ENCODE results near the gene GREB1.

The GREB1 gene

DNA sequence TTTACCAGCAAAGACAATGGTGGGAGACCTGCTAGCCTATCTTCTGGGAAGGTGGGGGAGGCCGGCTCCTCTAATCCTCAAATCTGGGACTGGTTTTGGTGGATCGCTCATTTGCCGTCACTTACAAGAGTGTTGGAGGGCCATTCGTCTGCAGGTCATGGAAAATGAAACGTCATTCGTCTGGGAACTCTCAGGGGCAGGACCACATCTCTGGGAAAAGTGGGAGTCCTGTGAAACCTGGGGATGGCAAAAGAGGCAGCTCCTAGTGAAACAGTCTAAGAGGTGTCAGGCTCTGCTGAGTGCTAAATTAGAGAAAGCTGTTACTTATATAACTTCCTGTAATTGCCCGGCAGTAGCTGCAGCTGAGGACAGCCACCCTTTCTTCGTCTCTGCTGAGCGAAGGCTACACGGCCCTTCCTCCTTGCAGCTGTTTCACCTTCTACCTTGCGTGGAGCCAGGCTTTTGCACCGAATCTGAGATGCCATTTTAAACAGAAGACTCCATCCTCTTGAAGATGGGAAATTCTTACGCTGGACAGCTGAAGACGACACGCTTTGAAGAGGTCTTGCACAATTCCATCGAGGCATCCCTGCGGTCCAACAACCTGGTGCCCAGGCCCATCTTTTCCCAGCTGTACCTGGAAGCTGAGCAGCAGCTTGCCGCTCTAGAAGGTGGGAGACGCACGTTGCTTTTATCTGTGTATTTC is 22.4 kb downstream of the GREB1 start:
- Mint-ChIP-seq H3K9me3 (ENCODE audit: low read depth) (no peaks in the 10 kb centered on the region), H3K36me3 (no peaks in the 10 kb centered on the region), H3K27me3 (peaks cover 18% of the 10 kb centered on the region), H3K4me1 (ENCODE audit: low read depth) (peaks cover 5% of the 10 kb centered on the region), H3K4me3 (no peak overlapping the region), H3K27ac (no peak overlapping the region)

GRCh38 chr2:11558214-11558886 is 24.5 kb downstream of the GREB1 start:
- Mint-ChIP-seq H3K4me1 (ENCODE audit: low read depth) (peaks cover 5% of the 10 kb centered on the region), H3K27me3 (peaks cover 16% of the 10 kb centered on the region), H3K9me3 (ENCODE audit: low read depth) (no peaks in the 10 kb centered on the region), H3K27ac (no peak overlapping the region), H3K36me3 (no peaks in the 10 kb centered on the region), H3K4me3 (no peak overlapping the region)

- Mint-ChIP-seq H3K36me3 (no peaks in the 10 kb centered on the region), H3K9me3 (ENCODE audit: low read depth) (no peaks in the 10 kb centered on the region), H3K4me3 (no peak overlapping the region), H3K27me3 (peaks cover 13% of the 10 kb centered on the region), H3K27ac (no peak overlapping the region), H3K4me1 (ENCODE audit: low read depth) (peaks cover 3% of the 10 kb centered on the region)
Observed at GRCh38 chr2:11559066-11559785, 25.4 kb downstream of the GREB1 start.

- no peaks in the 10 kb centered on the region for H3K9me3 Mint-ChIP-seq (ENCODE audit: low read depth)
- H3K27ac Mint-ChIP-seq, result no peak overlapping the region
- H3K36me3 Mint-ChIP-seq, result no peaks in the 10 kb centered on the region
- H3K4me1 Mint-ChIP-seq (ENCODE audit: low read depth), result no peaks in the 10 kb centered on the region
- no peak overlapping the region for H3K4me3 Mint-ChIP-seq
- H3K27me3 Mint-ChIP-seq, result peaks cover 10% of the 10 kb centered on the region
Observed at GRCh38 chr2:11559786-11560155, 25.9 kb downstream of the GREB1 start.

DNA sequence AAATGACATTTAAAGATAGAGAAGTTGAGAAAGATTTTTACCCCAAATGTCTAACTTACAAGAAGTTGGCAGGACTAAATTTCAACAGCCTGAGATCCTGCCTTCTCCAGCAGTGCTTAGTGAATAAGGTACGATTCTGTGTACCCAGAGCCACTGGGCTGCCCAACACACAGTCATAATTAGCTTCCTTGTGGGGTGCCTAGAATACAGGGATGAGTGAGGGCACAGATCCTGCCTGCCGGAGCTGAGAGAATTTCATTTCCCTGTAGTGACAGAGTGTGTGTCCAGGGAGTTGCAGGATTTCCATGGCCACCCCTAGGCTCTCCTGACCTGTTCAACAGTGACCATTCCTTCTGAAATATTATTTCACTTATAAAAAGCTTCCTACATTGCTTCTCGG is 27.0 kb downstream of the GREB1 start:
- no peaks in the 10 kb centered on the region for H3K36me3 Mint-ChIP-seq
- H3K9me3 Mint-ChIP-seq (ENCODE audit: low read depth), result no peaks in the 10 kb centered on the region
- no peak overlapping the region for H3K27ac Mint-ChIP-seq
- H3K27me3 Mint-ChIP-seq, result peaks cover 4% of the 10 kb centered on the region
- H3K4me3 Mint-ChIP-seq, result no peak overlapping the region
- no peaks in the 10 kb centered on the region for H3K4me1 Mint-ChIP-seq (ENCODE audit: low read depth)

DNA sequence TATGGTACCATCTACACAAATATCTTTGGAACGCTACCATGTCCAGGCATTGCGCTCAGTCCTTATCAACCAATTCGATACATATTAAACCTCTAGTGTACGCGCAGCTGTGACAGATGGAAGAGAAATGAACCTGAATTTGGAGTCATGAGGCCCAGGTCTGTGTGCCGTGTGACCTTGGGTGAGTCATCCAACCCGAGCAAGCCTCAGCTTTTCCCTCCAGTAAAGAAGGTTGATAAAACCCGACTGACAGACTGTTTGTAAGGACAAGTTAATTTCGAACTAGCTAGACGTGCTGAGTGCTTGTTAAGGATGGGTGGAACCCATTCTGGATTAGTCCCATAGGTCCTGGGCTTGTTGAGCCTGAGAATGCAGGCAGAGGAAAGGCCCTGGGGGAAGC is 28.2 kb downstream of the GREB1 start:
- no peaks in the 10 kb centered on the region for H3K4me1 Mint-ChIP-seq (ENCODE audit: low read depth)
- peaks cover 3% of the 10 kb centered on the region for H3K27me3 Mint-ChIP-seq
- H3K4me3 Mint-ChIP-seq, result no peak overlapping the region

DNA sequence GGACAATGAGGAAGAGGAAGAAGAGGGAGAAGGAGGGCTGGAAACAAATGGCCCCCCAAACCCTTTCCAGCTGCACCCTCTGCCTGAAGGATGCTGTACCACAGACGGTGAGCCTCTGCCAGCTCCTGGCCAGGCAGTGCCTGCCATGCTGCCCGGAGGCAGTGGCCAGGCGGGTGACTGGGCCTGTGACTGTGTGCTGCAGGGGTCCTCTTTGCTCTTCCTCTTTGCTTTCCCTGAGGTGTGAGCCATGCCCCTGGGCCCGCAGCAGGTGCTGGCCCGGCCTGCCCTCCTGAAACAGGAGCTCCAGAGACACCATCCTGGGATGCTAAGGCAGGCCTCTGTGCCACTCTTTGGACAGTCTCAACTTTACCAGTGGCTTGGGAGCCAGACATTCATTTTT is 28.6 kb downstream of the GREB1 start:
- Mint-ChIP-seq H3K27me3 (peaks cover 3% of the 10 kb centered on the region), H3K4me1 (ENCODE audit: low read depth) (no peaks in the 10 kb centered on the region), H3K9me3 (ENCODE audit: low read depth) (no peaks in the 10 kb centered on the region), H3K36me3 (no peaks in the 10 kb centered on the region), H3K27ac (no peak overlapping the region), H3K4me3 (no peak overlapping the region)

More for the DNA sequence above, 28.2 kb downstream of the GREB1 start:
- Mint-ChIP-seq H3K27ac (no peak overlapping the region), H3K9me3 (ENCODE audit: low read depth) (no peaks in the 10 kb centered on the region), H3K36me3 (no peaks in the 10 kb centered on the region)

DNA sequence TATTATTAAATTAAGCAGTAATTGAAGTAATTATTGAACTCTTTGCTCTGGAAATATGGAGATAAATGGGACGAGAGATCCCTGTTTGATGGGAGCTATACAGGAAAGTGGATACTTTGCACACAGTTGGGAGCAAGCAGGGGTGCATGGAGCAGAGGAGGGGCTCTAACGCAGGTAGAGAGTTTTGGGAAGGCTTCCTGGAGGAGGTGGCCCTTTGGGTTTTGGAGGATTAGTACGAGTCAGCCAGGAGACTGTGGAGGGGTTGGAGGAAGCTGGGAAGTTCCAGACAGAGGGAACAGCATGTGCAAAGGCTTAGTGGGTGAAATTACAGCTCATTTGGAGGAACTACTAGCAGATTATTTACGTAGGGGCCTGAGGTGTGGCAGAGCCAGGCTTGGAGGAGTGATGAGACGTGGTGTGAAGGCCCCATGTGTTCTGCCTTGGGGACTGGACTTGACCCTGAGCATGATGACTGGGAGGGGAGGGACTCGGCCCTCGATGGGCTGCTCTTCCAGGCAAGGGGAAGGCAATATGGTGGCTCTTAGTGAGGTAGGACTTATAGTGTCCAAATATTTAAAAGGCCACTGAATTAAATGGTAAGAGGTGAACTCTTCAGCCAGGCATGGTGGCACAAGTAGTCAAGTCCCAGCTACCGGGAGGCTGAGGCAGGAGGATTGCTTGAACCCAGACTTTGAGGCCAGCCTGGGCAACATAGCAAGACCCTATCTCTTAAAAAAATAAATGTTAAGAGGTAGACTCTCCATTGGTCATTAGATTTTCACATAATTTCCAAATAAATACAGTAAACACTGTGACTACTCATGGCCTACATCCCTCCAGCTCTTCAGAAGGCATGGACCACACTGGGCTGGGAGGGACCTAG is 30.2 kb downstream of the GREB1 start:
- H3K4me1 Mint-ChIP-seq (ENCODE audit: low read depth), result no peaks in the 10 kb centered on the region
- no peak overlapping the region for H3K27ac Mint-ChIP-seq
- no peak overlapping the region for H3K4me3 Mint-ChIP-seq
- H3K27me3 Mint-ChIP-seq, result no peaks in the 10 kb centered on the region
- no peaks in the 10 kb centered on the region for H3K9me3 Mint-ChIP-seq (ENCODE audit: low read depth)
- H3K36me3 Mint-ChIP-seq, result no peaks in the 10 kb centered on the region

DNA sequence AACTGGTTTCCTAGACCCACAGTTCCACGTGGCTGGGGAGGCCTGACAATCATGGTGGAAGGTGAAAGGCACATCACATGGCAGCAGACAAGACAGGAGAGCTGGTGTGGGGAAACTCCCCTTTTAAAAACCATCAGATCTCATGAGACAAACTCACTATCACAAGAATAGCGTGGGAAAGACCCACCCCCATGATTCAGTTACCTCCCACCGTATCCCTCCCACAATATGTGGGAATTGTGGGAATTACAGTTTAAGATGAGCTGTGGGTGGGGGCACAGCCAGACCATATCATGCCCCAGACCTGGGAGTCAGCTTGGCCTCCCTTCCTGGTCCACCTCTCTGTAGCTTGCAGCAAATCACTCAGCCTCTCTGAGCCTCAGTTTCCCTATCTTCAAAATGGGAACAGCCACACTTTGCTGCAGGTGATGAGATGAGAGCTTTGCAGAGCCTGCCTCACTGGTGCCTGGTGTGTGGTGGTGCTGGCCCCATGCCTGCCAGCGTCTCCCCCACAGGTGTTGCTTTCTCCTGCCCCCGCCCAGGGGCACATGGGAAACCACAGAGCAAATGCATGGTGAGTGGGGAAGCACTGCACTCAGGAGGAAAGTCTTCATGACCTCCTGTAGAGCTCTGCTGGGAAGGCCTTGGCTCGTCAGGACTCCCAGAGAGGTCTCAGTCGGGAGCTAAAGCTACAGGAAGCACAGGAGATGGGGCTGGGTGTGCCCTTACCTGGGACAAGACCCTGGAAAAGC is 31.1 kb downstream of the GREB1 start:
- Mint-ChIP-seq H3K27me3 (no peaks in the 10 kb centered on the region), H3K9me3 (ENCODE audit: low read depth) (no peaks in the 10 kb centered on the region), H3K36me3 (no peaks in the 10 kb centered on the region), H3K27ac (no peak overlapping the region), H3K4me1 (ENCODE audit: low read depth) (no peaks in the 10 kb centered on the region), H3K4me3 (no peak overlapping the region)

GRCh38 chr2:11566383-11566782 is 32.5 kb downstream of the GREB1 start:
- no peak overlapping the region for H3K27ac Mint-ChIP-seq
- H3K4me3 Mint-ChIP-seq, result no peak overlapping the region
- no peaks in the 10 kb centered on the region for H3K27me3 Mint-ChIP-seq
- no peaks in the 10 kb centered on the region for H3K9me3 Mint-ChIP-seq (ENCODE audit: low read depth)
- H3K36me3 Mint-ChIP-seq, result no peaks in the 10 kb centered on the region
- H3K4me1 Mint-ChIP-seq (ENCODE audit: low read depth), result no peaks in the 10 kb centered on the region

DNA sequence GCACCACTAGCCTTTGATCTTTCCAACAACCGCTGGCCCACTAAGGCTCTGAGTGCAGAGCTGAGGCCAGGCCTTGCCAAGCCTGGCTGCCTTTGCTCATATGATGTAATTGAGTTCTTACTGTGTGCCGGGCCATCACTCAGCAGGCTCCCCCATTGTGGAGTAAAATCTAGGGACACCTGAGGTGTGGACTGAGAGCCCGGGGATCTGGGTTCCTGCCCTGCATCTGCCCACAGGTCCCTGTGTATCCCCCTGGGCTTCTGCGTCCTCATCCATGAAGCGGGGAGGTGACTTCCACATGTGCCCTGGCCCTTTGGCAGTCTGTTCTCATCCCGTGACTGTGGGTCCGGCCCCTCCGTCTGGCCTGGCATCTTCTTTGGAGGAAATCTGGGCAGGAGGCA is 33.8 kb downstream of the GREB1 start:
- H3K27ac Mint-ChIP-seq, result no peak overlapping the region
- no peak overlapping the region for H3K4me3 Mint-ChIP-seq
- H3K9me3 Mint-ChIP-seq (ENCODE audit: low read depth), result no peaks in the 10 kb centered on the region
- H3K36me3 Mint-ChIP-seq, result no peaks in the 10 kb centered on the region
- H3K27me3 Mint-ChIP-seq, result no peaks in the 10 kb centered on the region
- H3K4me1 Mint-ChIP-seq (ENCODE audit: low read depth), result no peaks in the 10 kb centered on the region

DNA sequence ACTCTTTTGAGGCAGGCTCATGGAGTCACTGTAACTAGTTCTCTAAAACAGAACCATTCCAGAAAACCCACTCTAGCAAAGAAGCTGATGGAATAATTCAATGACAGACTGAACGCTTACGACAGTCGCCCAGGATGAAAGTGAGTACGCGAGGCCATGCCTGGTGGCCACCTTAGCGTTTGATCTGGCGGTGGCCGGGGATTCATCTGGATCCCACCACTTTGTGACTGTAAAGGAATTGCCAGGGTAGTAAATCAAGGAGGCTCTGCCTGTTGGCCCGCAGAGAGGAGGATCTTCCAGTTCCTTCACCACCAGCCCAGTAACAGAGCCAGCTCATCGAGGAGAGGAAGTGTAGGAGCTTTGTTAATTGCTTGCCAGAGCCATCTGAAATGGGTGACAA is 34.6 kb downstream of the GREB1 start:
- no peaks in the 10 kb centered on the region for H3K27me3 Mint-ChIP-seq
- H3K4me3 Mint-ChIP-seq, result no peak overlapping the region
- H3K27ac Mint-ChIP-seq, result no peak overlapping the region

DNA sequence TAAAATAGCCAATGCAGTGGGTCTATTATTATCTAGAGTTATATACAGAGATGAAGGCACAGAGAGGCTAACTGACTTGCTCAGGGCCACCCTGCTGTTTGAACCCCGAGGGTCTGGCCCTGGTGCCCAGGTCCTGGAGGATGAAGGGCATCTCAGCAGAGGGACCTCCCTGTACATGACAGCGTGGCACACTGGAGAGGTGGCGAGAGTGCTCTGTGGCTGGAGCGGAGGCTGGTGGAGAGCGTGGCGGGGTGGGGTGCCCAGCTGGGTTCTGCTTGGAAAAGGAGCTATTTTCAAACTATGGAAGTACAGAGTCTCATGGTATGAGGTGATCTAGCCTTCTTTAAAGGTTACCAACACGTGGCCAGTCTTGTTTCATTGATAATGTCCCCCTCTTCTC is 35.8 kb downstream of the GREB1 start:
- Mint-ChIP-seq H3K36me3 (no peaks in the 10 kb centered on the region), H3K4me3 (no peak overlapping the region), H3K4me1 (ENCODE audit: low read depth) (no peaks in the 10 kb centered on the region), H3K27me3 (no peaks in the 10 kb centered on the region), H3K9me3 (ENCODE audit: low read depth) (no peaks in the 10 kb centered on the region), H3K27ac (no peak overlapping the region)

More for the DNA sequence above, 34.6 kb downstream of the GREB1 start:
- Mint-ChIP-seq H3K9me3 (ENCODE audit: low read depth) (no peaks in the 10 kb centered on the region), H3K4me1 (ENCODE audit: low read depth) (no peaks in the 10 kb centered on the region), H3K36me3 (no peaks in the 10 kb centered on the region)

- H3K9me3 Mint-ChIP-seq (ENCODE audit: low read depth), result no peaks in the 10 kb centered on the region
- no peaks in the 10 kb centered on the region for H3K36me3 Mint-ChIP-seq
- H3K4me1 Mint-ChIP-seq (ENCODE audit: low read depth), result no peaks in the 10 kb centered on the region
- H3K27ac Mint-ChIP-seq, result no peak overlapping the region
- H3K27me3 Mint-ChIP-seq, result no peaks in the 10 kb centered on the region
- H3K4me3 Mint-ChIP-seq, result no peak overlapping the region
Observed at GRCh38 chr2:11571170-11571569, 37.3 kb downstream of the GREB1 start.

Measured in activated naive CD8-positive, alpha-beta T cell (primary cell).